ENCODE measurements around the gene NAALADL2.

DNA sequence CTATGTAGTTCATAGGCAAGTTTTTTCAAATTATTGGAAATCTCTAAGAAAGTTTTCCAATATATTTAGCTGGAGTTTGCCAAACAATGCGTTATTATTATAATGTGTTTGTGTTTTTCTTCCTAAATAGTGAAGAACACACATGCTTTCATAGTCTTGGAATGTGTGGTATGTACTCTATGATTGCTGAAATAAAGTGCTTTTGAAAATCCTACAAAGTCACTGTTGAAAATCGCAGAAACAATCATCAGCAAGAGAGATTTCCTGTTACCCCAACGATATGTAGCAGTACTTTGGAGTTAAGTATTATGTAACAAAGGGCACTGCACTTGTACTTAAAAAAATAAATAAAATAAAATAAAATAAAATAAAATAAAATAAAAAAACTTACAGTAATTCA lies 796.2 kb downstream of the NAALADL2 start:
- TF ChIP-seq, protein P1, sequence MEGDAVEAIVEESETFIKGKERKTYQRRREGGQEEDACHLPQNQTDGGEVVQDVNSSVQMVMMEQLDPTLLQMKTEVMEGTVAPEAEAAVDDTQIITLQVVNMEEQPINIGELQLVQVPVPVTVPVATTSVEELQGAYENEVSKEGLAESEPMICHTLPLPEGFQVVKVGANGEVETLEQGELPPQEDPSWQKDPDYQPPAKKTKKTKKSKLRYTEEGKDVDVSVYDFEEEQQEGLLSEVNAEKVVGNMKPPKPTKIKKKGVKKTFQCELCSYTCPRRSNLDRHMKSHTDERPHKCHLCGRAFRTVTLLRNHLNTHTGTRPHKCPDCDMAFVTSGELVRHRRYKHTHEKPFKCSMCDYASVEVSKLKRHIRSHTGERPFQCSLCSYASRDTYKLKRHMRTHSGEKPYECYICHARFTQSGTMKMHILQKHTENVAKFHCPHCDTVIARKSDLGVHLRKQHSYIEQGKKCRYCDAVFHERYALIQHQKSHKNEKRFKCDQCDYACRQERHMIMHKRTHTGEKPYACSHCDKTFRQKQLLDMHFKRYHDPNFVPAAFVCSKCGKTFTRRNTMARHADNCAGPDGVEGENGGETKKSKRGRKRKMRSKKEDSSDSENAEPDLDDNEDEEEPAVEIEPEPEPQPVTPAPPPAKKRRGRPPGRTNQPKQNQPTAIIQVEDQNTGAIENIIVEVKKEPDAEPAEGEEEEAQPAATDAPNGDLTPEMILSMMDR (IDR thresholded peaks at IDR 0.05), result no peak
- no peak for TF ChIP-seq POLR2A (IDR thresholded peaks at IDR 0.05)

Measured in vagina (tissue), 2 donors.